Measurements from ENCODE around the gene RASSF4.

RASSF4 gene

DNA sequence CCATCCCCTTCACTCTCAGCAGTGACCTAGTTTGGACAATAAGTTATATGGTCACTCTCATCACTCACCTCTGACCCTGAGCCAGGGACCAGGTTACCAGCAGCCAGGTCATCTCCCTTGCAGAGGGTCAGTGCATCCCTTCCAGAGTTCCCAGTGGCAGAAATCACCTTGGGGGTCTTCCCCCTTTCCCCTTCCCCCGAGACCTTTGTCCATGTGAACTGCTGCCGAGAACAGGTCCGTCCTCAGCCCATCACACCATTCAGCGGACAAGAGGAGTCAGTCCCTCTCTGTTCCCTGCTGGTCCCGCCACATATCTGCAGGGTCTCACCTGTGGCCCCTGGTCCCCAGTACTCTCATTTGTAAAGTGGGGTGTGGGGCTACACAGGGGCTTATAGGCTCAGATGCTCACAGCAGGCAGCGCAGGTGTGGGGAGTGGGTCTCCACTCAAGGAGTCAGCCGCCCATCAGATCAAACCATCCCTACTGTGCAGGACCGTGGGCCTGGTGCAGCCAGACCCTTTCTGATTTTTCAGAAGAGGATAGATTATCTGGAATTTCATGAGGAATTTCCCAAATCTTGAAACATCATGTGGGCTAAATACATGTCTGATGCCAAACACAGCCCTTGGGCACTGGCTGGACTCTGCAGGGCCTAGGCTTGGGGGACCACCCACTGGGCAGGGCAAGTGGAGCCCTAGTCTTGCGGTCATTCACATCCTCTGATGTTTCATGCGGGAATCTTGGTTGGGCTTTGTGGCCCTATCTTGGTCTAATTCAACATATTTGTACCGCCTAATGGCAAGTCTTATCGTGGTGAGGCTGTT lies 12.5 kb downstream of the RASSF4 start:
- Histone ChIP-seq H3K36me3 (replicated peaks) (no peaks in the 10 kb centered on the region), H3K27ac (no peak overlapping the region), H3K4me3 (ENCODE audit: low read depth, low read length) (no peak overlapping the region), H3K27me3 (replicated peaks) (no peaks in the 10 kb centered on the region)
- no peak for DNase-seq
- in situ Hi-C loops (cut with HindIII; ENCODE audit: low pct_ligation_motif_present, low sequenced_read_pairs): no loop called here
- TF ChIP-seq CTCF (IDR thresholded peaks at IDR 0.05; ENCODE audit: low read depth, low read length, missing control alignments): no peak

DNA sequence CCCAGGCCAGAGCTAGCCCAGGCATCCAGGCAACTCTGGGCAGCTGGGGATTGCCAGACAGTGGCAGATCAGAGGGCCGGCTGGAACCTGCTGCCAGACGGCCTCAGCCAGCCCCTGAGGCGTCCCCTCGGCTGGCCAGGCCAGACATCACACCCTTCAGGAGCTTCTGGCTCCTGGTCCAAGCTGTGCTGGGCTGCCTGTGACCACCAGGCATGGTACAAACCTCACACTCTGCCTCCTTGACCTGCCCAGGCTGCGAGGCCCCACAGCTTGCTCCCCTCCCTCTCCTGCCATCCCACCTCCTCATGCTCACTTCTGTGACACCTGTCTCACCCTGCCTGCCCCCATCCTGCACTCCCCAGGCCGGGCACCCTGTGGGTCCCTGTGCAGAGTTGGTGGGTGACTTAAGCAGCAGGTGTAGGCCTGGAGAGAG lies 13.3 kb downstream of the RASSF4 start:
- Histone ChIP-seq H3K27me3 (replicated peaks) (no peaks in the 10 kb centered on the region), H3K36me3 (replicated peaks) (no peaks in the 10 kb centered on the region), H3K4me3 (ENCODE audit: low read depth, low read length) (no peak overlapping the region), H3K27ac (no peak overlapping the region)
- in situ Hi-C loops (cut with HindIII; ENCODE audit: low pct_ligation_motif_present, low sequenced_read_pairs): no loop called here
- no peak for DNase-seq
- TF ChIP-seq CTCF (IDR thresholded peaks at IDR 0.05; ENCODE audit: low read depth, low read length, missing control alignments): no peak

DNA sequence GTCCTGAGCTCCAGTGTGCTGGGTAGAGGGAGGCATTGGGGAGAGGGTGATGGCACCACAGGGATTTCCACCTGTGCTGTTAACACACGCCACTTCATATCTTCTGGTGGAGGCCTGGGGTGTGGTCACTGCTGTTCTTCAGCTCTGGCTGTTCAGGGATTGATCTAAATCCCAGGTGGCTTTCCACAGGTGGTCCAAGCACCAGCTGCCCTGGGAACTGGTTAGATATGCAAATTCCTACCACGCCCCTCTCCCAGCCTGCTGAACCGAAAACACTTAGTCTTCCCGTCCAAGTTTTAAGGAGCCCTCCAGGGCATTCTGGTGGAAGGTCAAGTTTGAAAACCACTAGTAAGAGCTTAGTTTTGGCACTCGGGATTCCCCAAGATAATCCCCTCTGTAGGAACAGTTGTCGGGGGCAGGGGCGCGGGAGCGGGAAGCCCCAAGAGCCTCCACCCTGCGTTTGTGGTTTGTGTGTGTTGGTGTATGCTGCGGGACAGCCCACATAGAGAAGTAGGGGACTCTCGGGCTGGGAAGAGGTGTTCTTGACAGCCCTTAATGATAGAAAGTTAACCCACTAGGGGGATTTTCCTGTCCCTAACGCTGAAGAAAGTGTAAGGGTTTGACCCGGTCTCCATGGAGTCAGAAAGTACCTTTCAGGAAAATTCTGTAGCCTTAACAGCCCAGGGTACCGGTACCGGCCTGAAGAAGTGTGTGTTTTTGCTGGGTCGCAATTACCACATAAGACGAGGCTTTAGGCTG lies 13.9 kb downstream of the RASSF4 start:
- Histone ChIP-seq H3K36me3 (replicated peaks) (no peaks in the 10 kb centered on the region), H3K4me3 (ENCODE audit: low read depth, low read length) (no peak overlapping the region), H3K27me3 (replicated peaks) (no peaks in the 10 kb centered on the region), H3K27ac (no peak overlapping the region)
- TF ChIP-seq CTCF (IDR thresholded peaks at IDR 0.05; ENCODE audit: low read depth, low read length, missing control alignments): no peak
- DNase-seq: no peak
- in situ Hi-C loops (cut with HindIII; ENCODE audit: low pct_ligation_motif_present, low sequenced_read_pairs): no loop called here

DNA sequence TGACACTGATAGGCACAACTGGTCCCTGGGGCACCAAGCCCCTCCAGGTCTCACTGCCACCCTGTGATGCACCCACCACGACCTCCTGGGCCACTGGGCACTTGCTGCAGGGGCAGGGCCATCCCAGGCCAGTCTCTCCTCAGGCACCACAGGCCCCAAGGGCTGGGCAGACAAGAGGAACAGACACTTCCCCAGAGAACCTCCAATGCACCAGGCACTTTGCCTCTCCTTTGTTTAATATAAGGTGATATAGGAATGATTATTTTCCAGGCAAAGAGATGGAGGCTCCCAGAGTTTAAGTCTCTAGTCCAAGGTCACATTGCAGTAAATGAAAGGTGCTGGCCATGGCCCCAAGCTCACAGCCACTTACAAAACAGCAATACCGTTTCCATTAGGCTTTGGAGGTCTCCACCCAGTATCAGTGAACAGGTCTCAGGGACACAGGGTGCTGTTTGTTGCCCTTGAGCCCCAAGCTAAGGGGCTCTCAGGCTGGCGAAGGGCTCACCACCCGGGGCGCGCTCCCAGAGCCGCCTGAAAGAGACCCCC lies 14.6 kb downstream of the RASSF4 start:
- Histone ChIP-seq H3K27ac (peak overlapping the region; percentile 17), H3K4me3 (ENCODE audit: low read depth, low read length) (peak overlapping the region; percentile 61), H3K27me3 (replicated peaks) (no peaks in the 10 kb centered on the region), H3K36me3 (replicated peaks) (no peaks in the 10 kb centered on the region)
- no peak for DNase-seq
- no peak for TF ChIP-seq CTCF (IDR thresholded peaks at IDR 0.05; ENCODE audit: low read depth, low read length, missing control alignments)
- in situ Hi-C loops (cut with HindIII; ENCODE audit: low pct_ligation_motif_present, low sequenced_read_pairs): no loop called here

- Histone ChIP-seq H3K27ac (peak overlapping the region; percentile 17), H3K36me3 (replicated peaks) (no peaks in the 10 kb centered on the region), H3K4me3 (ENCODE audit: low read depth, low read length) (peak overlapping the region; percentile 61), H3K27me3 (replicated peaks) (no peaks in the 10 kb centered on the region)
- in situ Hi-C loops (cut with HindIII; ENCODE audit: low pct_ligation_motif_present, low sequenced_read_pairs): no loop called here
- peak; percentile 41 for DNase-seq
- peak; percentile 70 for TF ChIP-seq CTCF (IDR thresholded peaks at IDR 0.05; ENCODE audit: low read depth, low read length, missing control alignments)
These were observed 15.2 kb downstream of the RASSF4 start for GRCh38 chr10:44974628-44975430.
